ENCODE data around the gene MICU2.

The MICU2 gene

DNA sequence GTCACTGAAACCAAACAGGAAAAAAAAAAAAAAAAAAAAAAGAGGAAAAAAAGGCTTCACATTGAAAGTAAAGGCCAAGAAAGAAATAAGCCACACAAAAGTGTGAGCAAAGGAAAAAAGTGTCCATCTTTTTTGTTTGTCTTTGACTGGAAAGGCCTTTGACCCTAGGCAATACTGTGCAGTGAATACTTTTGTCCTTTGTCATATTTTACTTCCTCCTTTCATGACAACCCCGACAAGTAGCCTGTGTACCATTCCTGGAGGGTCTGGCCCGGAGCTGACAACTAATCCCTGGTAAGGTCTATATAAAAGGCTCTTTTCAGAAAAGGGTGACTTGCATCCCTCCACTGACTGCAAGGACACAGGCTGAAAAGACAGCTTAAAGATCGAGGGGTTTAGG lies 12.9 kb upstream of the MICU2 start:
- no peaks in the 10 kb centered on the region for H3K4me1 ChIP-seq (ENCODE audit: control insufficient read depth, insufficient read depth, low read length)
- H3K27me3 ChIP-seq (ENCODE audit: control insufficient read depth in 1 of 2, insufficient read depth in 2 of 2, low read length in 2 of 2) = peaks cover 0 to 2% of the 10 kb centered on the region in 2 donors
- no peak overlapping the region for H3K4me3 ChIP-seq (ENCODE audit: low read length in 2 of 2)
- no peak overlapping the region for H3K27ac ChIP-seq (ENCODE audit: low read length)
- no peaks in the 10 kb centered on the region for H3K9me3 ChIP-seq (ENCODE audit: control insufficient read depth in 2 of 2, low read length in 2 of 2)
- no peak overlapping the region for H3K9ac ChIP-seq (ENCODE audit: low read length in 2 of 2)
- no peaks in the 10 kb centered on the region for H3K36me3 ChIP-seq (ENCODE audit: control insufficient read depth in 2 of 2, insufficient read depth in 2 of 2, low read length in 2 of 2)

DNA sequence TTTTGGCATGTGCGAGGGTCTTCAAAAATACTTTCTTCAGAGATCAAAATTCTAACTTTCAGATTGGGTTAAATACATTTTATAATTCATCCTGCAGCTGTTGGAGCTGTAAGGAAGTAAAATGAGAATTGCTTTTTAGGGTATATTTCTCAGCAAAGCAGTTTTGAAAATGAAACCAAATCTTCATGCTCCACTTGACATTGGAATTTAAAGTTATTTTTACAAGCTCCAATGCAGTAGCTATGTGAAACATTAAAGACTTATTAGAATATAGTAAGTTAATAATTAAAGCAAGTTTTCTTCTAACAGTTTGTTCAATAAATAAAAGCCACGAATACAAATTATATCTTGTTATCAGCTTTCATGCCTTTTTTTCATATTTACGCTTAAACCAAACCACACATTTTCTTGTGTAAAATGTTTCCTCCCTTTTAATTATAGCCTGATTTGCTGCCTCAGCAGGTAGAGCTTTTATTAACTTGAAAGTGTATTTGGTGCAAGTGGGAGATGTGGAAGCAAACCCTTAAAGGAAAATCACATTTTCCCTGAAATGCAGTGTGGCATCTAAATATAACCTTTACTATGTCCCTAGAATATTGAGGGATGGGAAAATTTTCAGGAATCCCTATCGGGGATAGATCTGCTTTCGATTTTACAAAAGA lies 12.4 kb upstream of the MICU2 start:
- H3K27me3 ChIP-seq (ENCODE audit: control insufficient read depth in 1 of 2, insufficient read depth in 2 of 2, low read length in 2 of 2) = peaks cover 0 to 2% of the 10 kb centered on the region in 2 donors
- H3K4me1 ChIP-seq (ENCODE audit: control insufficient read depth, insufficient read depth, low read length) = no peaks in the 10 kb centered on the region
- H3K9me3 ChIP-seq (ENCODE audit: control insufficient read depth in 2 of 2, low read length in 2 of 2) = no peaks in the 10 kb centered on the region
- H3K4me3 ChIP-seq (ENCODE audit: low read length in 2 of 2) = no peak overlapping the region
- no peak overlapping the region for H3K9ac ChIP-seq (ENCODE audit: low read length in 2 of 2)
- H3K27ac ChIP-seq (ENCODE audit: low read length) = no peak overlapping the region
- no peaks in the 10 kb centered on the region for H3K36me3 ChIP-seq (ENCODE audit: control insufficient read depth in 2 of 2, insufficient read depth in 2 of 2, low read length in 2 of 2)

- no peak overlapping the region for H3K4me3 ChIP-seq (ENCODE audit: low read length in 2 of 2)
- peaks cover 0 to under 1% of the 10 kb centered on the region in 2 donors for H3K27me3 ChIP-seq (ENCODE audit: control insufficient read depth in 1 of 2, insufficient read depth in 2 of 2, low read length in 2 of 2)
- no peaks in the 10 kb centered on the region for H3K36me3 ChIP-seq (ENCODE audit: control insufficient read depth in 2 of 2, insufficient read depth in 2 of 2, low read length in 2 of 2)
- H3K9ac ChIP-seq (ENCODE audit: low read length in 2 of 2) = no peak overlapping the region
- H3K4me1 ChIP-seq (ENCODE audit: control insufficient read depth, insufficient read depth, low read length) = no peaks in the 10 kb centered on the region
- no peaks in the 10 kb centered on the region for H3K9me3 ChIP-seq (ENCODE audit: control insufficient read depth in 2 of 2, low read length in 2 of 2)
- no peak overlapping the region for H3K27ac ChIP-seq (ENCODE audit: low read length)
Observed at GRCh38 chr13:21615427-21615826, 11.5 kb upstream of the MICU2 start.

- H3K9ac ChIP-seq (ENCODE audit: low read length in 2 of 2) = no peak overlapping the region
- H3K9me3 ChIP-seq (ENCODE audit: control insufficient read depth in 2 of 2, low read length in 2 of 2) = no peaks in the 10 kb centered on the region
- no peak overlapping the region for H3K27ac ChIP-seq (ENCODE audit: low read length)
- peaks cover 0 to 2% of the 10 kb centered on the region in 2 donors for H3K27me3 ChIP-seq (ENCODE audit: control insufficient read depth in 1 of 2, insufficient read depth in 2 of 2, low read length in 2 of 2)
- no peaks in the 10 kb centered on the region for H3K36me3 ChIP-seq (ENCODE audit: control insufficient read depth in 2 of 2, insufficient read depth in 2 of 2, low read length in 2 of 2)
- no peaks in the 10 kb centered on the region for H3K4me1 ChIP-seq (ENCODE audit: control insufficient read depth, insufficient read depth, low read length)
- H3K4me3 ChIP-seq (ENCODE audit: low read length in 2 of 2) = no peak overlapping the region
Observed at GRCh38 chr13:21613791-21614190, 9.8 kb upstream of the MICU2 start.

GRCh38 chr13:21611385-21611784 lies 7.4 kb upstream of the MICU2 start:
- Histone ChIP-seq H3K4me3 (ENCODE audit: low read length in 2 of 2) (no peak overlapping the region), H3K9ac (ENCODE audit: low read length in 2 of 2) (no peak overlapping the region), H3K27me3 (ENCODE audit: control insufficient read depth in 1 of 2, insufficient read depth in 2 of 2, low read length in 2 of 2) (peaks cover 0 to 2% of the 10 kb centered on the region in 2 donors), H3K9me3 (ENCODE audit: control insufficient read depth in 2 of 2, low read length in 2 of 2) (no peaks in the 10 kb centered on the region), H3K4me1 (ENCODE audit: control insufficient read depth, insufficient read depth, low read length) (no peaks in the 10 kb centered on the region), H3K27ac (ENCODE audit: low read length) (no peak overlapping the region), H3K36me3 (ENCODE audit: control insufficient read depth in 2 of 2, insufficient read depth in 2 of 2, low read length in 2 of 2) (no peaks in the 10 kb centered on the region)

DNA sequence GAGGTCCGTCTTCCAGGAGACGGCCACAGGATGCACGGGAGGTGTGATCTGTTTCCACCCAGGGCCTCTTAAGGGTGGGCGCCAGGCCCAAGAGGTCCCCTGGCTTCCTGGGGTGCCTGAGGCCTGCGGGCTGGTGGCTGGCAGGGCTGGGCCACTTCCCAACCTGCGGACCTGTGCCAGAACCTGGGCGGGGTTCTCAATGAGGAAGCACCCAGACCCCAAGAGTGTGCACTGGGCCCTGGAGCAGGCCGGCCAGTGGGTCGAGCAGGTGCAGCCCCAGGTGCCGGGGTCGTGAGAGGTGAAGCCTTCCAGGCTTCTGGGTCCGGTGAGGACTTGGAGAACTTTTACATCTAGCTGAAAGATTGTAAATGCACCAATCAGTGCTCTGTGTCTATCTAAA lies 6.7 kb upstream of the MICU2 start:
- H3K27ac ChIP-seq (ENCODE audit: low read length) = no peak overlapping the region

GRCh38 chr13:21608961-21609360 lies 5.0 kb upstream of the MICU2 start:
- Histone ChIP-seq H3K27ac (ENCODE audit: low read length) (no peak overlapping the region), H3K9ac (ENCODE audit: low read length in 2 of 2) (no peak overlapping the region), H3K27me3 (ENCODE audit: control insufficient read depth in 1 of 2, insufficient read depth in 2 of 2, low read length in 2 of 2) (peaks cover 0 to 2% of the 10 kb centered on the region in 2 donors), H3K4me3 (ENCODE audit: low read length in 2 of 2) (no peak overlapping the region), H3K4me1 (ENCODE audit: control insufficient read depth, insufficient read depth, low read length) (no peaks in the 10 kb centered on the region), H3K36me3 (ENCODE audit: control insufficient read depth in 2 of 2, insufficient read depth in 2 of 2, low read length in 2 of 2) (no peaks in the 10 kb centered on the region), H3K9me3 (ENCODE audit: control insufficient read depth in 2 of 2, low read length in 2 of 2) (no peaks in the 10 kb centered on the region)

More for the DNA sequence above, 6.7 kb upstream of the MICU2 start:
- no peaks in the 10 kb centered on the region for H3K9me3 ChIP-seq (ENCODE audit: control insufficient read depth in 2 of 2, low read length in 2 of 2)
- H3K4me3 ChIP-seq (ENCODE audit: low read length in 2 of 2) = no peak overlapping the region
- H3K36me3 ChIP-seq (ENCODE audit: control insufficient read depth in 2 of 2, insufficient read depth in 2 of 2, low read length in 2 of 2) = no peaks in the 10 kb centered on the region
- no peaks in the 10 kb centered on the region for H3K4me1 ChIP-seq (ENCODE audit: control insufficient read depth, insufficient read depth, low read length)
- H3K27me3 ChIP-seq (ENCODE audit: control insufficient read depth in 1 of 2, insufficient read depth in 2 of 2, low read length in 2 of 2) = peaks cover 0 to 2% of the 10 kb centered on the region in 2 donors
- H3K9ac ChIP-seq (ENCODE audit: low read length in 2 of 2) = no peak overlapping the region

GRCh38 chr13:21606796-21607195 lies 2.8 kb upstream of the MICU2 start:
- H3K27ac ChIP-seq (ENCODE audit: low read length) = no peak overlapping the region

GRCh38 chr13:21606251-21606650 lies 2.3 kb upstream of the MICU2 start:
- no peak overlapping the region for H3K4me3 ChIP-seq (ENCODE audit: low read length in 2 of 2)
- H3K9me3 ChIP-seq (ENCODE audit: control insufficient read depth in 2 of 2, low read length in 2 of 2) = no peaks in the 10 kb centered on the region
- H3K4me1 ChIP-seq (ENCODE audit: control insufficient read depth, insufficient read depth, low read length) = no peaks in the 10 kb centered on the region
- H3K36me3 ChIP-seq (ENCODE audit: control insufficient read depth in 2 of 2, insufficient read depth in 2 of 2, low read length in 2 of 2) = no peaks in the 10 kb centered on the region
- no peak overlapping the region for H3K27ac ChIP-seq (ENCODE audit: low read length)
- H3K9ac ChIP-seq (ENCODE audit: low read length in 2 of 2) = no peak overlapping the region
- peaks cover 0 to 2% of the 10 kb centered on the region in 2 donors for H3K27me3 ChIP-seq (ENCODE audit: control insufficient read depth in 1 of 2, insufficient read depth in 2 of 2, low read length in 2 of 2)

More at GRCh38 chr13:21606796-21607195, 2.8 kb upstream of the MICU2 start:
- Histone ChIP-seq H3K4me3 (ENCODE audit: low read length in 2 of 2) (no peak overlapping the region), H3K27me3 (ENCODE audit: control insufficient read depth in 1 of 2, insufficient read depth in 2 of 2, low read length in 2 of 2) (peaks cover 0 to 2% of the 10 kb centered on the region in 2 donors), H3K9me3 (ENCODE audit: control insufficient read depth in 2 of 2, low read length in 2 of 2) (no peaks in the 10 kb centered on the region), H3K36me3 (ENCODE audit: control insufficient read depth in 2 of 2, insufficient read depth in 2 of 2, low read length in 2 of 2) (no peaks in the 10 kb centered on the region), H3K9ac (ENCODE audit: low read length in 2 of 2) (no peak overlapping the region), H3K4me1 (ENCODE audit: control insufficient read depth, insufficient read depth, low read length) (no peaks in the 10 kb centered on the region)

GRCh38 chr13:21596722-21597121 lies 7.2 kb downstream of the MICU2 start:
- no peak overlapping the region for H3K4me3 ChIP-seq (ENCODE audit: low read length in 2 of 2)
- no peaks in the 10 kb centered on the region for H3K36me3 ChIP-seq (ENCODE audit: control insufficient read depth in 2 of 2, insufficient read depth in 2 of 2, low read length in 2 of 2)

DNA sequence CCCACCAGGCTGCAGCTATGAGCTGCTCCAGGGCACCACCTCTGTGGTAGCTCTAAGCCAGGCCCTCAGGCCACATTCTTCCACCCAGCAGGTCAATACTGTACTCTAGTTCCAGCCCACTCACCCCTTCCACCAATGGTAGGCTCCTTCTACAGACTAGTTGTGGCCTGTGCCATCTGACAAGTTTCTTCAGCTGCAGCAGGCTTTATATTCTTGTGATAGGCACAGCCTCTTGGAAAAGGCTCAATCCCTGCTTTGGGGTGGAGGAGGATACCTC lies 8.5 kb downstream of the MICU2 start:
- H3K9ac ChIP-seq (ENCODE audit: low read length in 2 of 2) = no peak overlapping the region
- no peaks in the 10 kb centered on the region for H3K27me3 ChIP-seq (ENCODE audit: control insufficient read depth in 1 of 2, insufficient read depth in 2 of 2, low read length in 2 of 2)
- H3K4me1 ChIP-seq (ENCODE audit: control insufficient read depth, insufficient read depth, low read length) = peaks cover 7% of the 10 kb centered on the region
- no peaks in the 10 kb centered on the region for H3K36me3 ChIP-seq (ENCODE audit: control insufficient read depth in 2 of 2, insufficient read depth in 2 of 2, low read length in 2 of 2)
- H3K27ac ChIP-seq (ENCODE audit: low read length) = no peak overlapping the region
- no peaks in the 10 kb centered on the region for H3K9me3 ChIP-seq (ENCODE audit: control insufficient read depth in 2 of 2, low read length in 2 of 2)
- H3K4me3 ChIP-seq (ENCODE audit: low read length in 2 of 2) = no peak overlapping the region

More at GRCh38 chr13:21596722-21597121, 7.2 kb downstream of the MICU2 start:
- Histone ChIP-seq H3K27ac (ENCODE audit: low read length) (no peak overlapping the region), H3K27me3 (ENCODE audit: control insufficient read depth in 1 of 2, insufficient read depth in 2 of 2, low read length in 2 of 2) (no peaks in the 10 kb centered on the region), H3K9ac (ENCODE audit: low read length in 2 of 2) (no peak overlapping the region), H3K9me3 (ENCODE audit: control insufficient read depth in 2 of 2, low read length in 2 of 2) (no peaks in the 10 kb centered on the region), H3K4me1 (ENCODE audit: control insufficient read depth, insufficient read depth, low read length) (peaks cover 7% of the 10 kb centered on the region)

Data from stomach smooth muscle (tissue), 2 donors.